ENCODE data around the gene ELMO1.

ELMO1 gene

DNA sequence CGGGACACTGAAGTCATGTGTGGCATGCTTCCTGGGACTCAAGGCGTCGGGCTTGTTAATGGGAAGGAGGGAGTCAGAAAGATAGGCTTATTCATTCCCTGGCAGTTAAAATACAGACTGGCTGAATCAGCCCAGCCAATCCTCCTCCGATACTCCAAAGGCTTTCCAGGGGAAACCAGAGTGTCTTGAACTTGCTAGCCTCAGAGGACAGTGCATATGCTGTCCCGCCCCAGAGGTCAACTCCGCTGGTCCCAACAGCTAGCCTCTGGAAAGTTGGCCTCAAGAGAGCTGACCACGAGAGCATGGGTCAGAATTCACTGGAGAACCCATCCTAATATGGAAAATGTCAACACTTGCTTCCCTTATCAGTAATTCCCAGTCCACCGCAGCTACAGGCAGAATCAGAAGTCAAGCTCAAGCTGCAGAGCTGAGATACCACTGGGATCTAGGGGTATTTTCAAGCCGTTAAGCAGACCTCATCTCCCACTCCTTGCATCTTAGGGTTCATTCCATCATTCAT is 43.0 kb downstream of the ELMO1 start:
- DNase-seq: no peak

DNA sequence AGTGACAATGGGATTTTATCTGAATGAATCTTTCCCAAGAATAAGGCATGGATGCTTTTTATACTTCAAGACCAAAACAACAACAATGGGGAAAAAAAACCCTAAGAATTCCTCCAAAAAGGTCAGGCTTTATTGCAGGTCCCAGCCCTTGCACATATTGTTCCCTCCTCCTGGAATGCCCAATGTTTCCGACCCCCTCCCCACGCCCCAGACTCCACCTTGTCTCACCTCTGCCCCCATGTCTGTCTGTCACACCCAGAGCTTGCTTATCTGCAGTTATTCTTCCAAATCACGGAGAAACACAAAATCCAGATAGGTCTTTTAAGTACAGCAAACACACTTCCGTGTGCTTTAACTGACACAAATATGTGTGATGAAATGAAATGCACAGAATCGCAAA is 43.5 kb downstream of the ELMO1 start:
- no peak for DNase-seq

DNA sequence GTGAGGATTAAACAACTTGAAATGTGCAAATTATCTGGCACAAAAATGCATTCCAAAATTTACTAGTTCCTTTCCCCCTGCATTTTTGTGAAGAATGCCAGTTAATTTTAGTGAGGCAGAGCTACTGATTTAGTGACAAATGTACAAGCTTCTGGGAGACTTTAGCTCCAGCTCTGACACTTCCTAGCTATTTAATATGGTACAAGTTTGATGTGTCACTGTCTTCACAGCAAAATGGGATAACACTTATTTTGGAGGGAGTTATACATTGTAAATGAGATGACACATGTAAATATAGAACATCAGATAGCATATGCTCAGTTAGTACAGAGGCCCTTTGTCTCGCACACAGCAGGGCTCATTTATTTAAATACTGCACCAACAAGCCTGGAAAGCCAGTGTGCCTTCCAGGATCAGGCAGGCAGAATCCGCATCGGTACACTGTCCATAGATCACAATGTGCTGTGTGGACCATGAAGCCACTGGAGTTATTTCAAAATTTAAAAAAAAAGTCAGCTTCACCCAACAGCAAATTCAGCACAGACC is 48.7 kb downstream of the ELMO1 start:
- no peak for DNase-seq

DNA sequence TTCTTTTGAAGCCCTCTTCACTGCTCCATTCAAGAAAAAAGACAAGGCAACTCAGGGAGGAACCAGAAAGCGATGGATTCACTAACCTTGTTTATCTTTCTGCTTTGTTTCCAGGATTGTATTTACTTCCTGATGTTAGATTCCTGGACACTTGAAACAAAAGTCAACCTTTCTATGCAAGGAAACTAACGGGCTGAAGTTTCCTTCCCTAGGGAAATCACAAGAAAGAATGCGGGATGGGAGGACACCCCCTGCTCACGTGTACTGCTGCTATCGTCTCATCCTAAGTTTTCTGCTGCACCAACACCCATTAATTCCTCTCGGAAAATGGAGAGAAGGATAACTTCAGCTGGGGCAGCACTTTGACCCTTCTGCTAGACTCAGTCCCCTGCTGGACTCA is 50.3 kb downstream of the ELMO1 start:
- DNase-seq: no peak

DNA sequence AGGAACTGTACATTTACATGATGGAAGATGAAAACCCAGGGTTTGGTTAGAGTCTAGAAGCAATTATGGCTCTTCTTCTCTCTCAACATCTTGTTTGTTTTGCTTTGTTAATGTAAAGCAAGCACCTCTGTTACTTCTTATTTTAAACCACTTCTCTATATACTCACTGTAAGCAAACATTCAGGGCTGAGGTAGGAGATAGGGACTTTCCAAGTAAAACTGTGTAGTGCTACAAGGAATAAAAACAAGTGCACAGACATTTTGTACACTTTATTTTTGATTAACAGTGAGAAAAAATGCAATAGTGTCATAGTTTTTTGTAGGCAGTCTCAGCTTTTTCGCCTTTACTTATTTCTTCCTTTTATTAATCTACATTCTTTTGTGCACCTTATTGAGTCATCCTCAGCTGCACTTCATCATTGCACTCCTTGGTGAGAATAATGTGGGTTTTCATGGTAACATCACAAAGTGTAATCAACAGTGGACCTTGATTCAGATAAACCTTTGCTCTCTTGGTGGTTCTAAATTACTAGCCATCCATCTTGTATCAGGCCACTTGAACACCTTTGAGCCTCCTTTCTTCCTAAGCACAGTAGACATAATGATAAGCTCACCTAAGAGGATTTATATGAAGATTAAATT is 52.9 kb downstream of the ELMO1 start:
- no peak for DNase-seq

DNA sequence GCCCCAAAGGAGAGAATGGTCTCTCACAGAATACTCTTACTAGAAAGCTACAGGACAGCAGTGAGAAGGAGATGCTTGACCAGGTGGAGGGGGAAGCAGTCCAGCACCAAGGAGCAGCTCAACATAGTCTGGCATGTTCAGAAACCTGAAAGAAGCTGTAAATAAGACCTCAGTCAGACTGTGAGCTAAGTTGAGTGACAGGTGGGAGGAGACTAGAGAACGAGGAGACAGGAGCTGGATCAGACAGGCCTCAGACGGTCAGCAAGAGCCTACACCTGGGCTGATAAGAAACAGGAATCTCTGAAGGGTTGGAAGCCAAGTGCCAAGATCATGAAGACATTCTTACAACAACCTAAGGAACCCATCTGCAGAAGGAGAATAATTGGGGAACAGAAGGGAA is 54.5 kb downstream of the ELMO1 start:
- DNase-seq: no peak

DNA sequence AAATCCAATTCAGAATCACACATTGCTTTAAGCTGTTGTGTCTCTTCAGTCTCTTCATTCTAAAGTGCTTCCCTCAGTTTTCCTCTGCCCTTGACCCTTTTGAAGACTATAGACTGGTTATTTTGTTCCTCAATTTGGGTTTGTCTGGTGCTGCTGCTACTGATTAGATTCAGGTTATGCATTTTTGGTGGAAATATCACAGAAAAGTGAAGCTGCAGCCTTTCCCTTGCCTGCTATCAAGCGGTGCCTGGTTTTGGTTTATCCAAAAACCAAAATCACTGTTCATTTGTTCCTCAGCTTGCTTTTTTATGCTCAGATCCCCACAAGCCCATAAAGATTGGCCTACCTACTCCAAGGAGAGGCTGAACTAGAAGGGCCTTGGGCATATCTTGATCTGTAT is 55.2 kb downstream of the ELMO1 start:
- no peak for DNase-seq

DNA sequence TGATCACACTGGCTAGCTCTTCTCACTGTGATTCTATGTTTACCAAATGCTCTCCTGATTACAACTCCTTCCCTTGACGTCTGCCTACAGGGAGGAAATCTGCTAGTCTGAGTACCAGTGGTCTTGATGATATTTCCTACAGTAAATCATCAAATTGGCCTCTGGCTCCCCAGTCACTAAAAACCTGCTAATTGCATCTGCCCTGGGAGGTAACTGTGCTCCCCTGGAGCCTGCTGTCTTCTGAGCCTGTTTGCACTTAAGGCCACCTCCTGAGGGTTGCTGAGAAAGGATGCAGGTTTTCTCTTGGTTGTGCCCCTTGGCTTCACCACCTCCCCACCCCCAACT is 56.0 kb downstream of the ELMO1 start:
- no peak for DNase-seq

DNA sequence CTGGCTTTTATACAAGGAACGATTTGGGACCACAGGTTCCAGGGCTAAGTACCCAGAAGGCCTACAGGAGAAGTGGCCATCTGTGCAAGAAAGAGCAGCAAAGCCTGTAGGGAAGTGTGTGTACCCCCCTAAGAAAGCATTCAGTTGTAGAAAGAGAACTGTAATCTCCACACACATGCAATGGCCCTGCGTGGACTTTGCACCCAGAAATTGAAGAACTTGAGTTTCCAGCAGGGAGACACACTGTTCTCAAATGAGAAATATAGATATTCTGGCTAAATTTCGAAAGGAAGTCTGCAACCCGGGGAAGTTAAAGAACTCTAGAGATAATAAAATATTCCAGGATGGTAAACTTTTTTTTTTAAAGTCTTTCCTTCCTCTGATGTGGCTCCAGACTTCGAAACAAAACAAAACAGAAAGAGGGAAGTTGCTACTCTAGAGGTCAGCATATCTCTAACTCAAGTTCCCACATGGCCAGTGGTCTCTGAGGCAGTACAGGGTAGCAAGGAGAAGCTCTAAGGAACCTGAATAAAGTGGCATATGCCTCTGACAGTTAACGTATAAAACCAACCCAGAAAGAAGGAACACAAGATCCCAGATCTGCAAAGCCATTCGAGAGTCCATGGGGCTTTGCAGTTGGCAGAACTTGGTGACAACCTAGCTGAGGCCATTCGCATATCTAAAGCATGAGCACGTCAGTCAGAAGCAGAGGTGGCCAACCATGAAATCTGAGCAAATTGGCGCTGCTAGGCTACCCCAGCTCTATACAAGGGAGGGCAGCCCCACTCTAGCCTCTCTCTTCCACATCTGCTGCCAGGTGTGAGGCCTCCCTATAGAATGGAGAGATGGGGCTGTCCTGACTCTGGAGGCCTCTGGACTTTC is 56.6 kb downstream of the ELMO1 start:
- DNase-seq: no peak

DNA sequence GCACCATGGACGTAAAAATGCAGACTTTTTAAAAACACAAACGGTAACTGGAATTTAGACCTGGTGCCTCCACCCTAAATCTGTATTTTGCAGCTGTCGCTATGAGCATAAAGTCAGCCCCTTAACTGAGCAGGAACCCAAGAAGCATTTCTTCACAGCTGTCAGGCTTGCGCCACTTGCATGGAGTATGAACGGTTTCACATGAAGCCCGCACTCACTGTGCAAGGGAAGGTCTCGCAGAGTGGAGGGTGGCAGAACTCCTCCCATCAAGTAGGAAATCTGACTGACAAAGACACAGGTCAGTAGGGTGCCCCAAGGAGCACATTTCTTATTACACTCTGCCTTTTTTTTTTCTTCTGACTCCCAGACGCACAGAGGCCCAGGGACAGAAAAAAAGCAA is 58.5 kb downstream of the ELMO1 start:
- no peak for DNase-seq

DNA sequence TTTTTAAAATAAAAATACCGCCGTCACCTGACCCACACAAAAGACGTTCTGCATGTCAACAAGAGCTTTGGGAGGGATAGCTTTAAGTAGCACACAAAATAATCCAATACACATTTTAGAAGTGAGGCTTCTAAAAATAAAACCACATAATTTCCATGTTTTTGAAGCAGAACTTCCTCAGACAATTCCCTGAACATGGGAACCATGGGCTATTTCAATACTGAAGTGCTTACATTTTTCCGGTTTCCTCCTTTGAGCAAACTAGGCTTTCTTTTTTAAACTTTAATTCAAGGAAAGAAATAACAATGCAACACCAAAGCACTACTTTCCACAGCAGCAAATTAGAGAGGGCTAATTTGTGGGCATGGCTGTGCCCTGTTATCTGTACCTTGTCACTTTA is 59.9 kb downstream of the ELMO1 start:
- no peak for DNase-seq

DNA sequence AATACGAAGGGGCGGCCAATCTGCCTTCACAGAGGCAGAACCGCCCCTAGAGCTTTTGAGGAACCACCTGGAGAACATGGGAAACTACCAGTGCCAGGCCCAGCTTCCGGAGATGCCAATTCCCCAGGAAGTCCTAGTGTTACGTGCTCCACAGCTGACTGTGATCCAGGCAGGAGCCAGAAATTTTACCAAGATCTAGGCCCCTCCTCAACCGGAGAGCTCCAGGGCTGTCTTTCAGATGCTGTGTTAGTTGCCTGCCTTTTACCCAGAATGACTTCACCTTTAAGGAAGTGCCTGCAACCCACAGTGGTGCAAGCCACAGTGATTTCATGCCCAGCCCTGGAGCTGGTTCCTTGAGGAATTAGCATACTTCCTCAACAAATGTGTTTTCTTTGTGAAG is 62.9 kb downstream of the ELMO1 start:
- no peak for DNase-seq

DNA sequence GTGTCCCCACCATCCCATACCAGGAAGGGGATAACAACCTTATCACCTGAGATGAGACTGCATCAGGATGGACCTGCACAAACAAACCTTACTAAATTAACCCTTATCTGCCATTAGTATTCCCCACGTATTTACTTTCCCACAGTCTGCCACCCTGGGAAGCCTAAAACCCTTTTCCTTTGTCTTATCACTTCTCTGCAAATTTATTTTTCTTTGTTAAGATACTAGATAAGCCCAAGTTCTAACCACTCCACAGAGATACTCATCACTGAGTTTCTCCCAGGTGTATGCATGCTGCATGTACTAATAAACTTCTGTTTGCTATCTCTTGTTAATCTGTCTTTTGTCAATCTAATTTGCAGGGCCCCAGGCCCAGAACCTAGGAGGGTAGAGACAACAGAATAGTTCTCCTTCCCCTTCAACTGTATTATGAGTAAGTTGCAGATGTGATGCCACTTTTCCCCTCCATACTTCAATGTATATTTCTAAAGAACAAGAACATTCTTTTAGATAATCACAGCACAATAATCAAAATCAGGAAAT is 66.0 kb downstream of the ELMO1 start:
- DNase-seq: no peak

DNA sequence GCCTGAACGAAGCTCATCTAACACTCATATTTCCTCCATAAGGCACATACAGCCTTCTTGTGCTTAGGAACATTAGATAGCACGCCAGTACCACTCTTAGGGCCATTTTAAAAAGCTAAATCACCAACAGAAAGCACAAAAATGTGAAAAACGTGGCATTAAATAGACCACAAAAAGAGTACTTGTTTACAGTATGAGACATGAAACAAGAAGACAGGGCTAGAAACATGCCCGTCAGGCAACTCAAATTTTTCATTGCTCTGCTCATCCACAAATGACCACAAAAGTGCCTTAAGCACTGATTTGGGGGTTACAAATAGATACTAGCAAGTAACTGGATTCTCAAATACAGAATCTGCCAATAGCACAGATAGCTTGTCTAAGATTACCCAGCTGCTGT is 67.8 kb downstream of the ELMO1 start:
- DNase-seq: no peak

DNA sequence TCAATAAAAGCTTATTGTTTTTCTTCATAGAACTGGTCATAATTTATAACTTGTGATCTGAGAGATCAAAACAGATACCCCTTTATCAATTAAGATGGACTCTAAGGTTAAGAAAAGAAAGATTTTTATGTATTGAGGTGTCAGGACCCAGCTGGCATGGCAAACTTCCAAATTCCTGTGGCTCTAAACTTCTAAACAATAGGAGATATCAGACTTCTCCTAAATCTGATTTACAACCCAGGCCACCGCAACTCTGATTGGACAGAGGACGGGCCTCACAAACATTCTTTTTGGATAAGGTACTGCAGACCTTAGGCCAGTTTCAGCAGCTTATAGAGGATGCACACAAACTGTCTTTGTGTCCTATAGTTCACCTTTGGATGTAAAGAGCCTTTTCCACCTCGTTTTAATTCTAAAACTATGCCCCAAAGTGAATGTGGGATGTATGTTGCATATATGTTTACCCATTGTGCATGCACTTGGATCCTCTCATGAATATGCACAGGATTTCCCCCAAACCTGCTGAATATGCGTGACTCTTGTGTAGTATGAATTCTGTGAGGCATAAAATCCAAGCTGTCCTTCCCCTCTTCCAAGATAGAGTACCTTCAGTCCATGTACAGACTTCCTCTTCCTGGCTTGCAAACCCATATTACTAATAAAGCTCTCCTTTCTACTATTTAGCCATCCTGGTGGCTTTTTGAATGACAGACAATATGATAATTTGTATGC is 69.0 kb downstream of the ELMO1 start:
- no peak for DNase-seq

DNA sequence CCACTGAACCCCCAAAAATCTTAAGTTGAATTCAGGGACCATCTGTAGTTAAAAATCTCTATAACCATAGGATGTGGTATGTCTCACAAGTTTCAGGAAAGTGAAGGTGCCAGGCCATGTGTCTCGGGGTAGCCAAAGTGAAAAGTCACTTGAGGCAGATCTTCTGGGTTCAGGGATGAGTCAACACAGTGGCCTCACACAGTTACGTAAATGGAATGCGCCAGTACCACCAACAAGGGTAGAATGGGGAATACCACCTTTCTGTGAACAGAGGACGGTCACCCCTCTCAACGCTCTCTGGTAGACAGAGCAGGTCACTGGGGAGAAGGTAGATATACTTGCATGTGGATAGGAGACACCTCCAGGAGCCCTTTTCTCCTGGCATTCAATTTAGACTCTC is 71.4 kb downstream of the ELMO1 start:
- DNase-seq: no peak

DNA sequence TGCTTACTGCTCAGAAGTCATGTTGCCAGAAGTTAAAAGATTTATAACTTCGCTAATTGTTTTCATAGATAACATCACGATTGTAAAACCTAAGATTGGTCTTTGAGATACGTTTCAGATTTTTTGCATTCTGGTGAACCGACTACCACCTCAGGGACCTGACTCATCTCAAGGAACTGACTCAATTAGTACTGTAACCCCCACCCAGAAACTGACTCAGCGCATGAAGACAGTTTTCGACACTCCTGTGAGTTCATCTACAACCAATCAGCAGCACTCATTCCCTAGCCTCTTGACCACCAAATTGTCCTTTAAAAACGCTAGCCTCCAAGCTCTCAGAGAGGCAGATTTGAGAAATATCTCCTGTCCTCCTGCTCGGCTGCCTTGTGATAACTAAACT is 72.3 kb downstream of the ELMO1 start:
- DNase-seq: no peak

DNA sequence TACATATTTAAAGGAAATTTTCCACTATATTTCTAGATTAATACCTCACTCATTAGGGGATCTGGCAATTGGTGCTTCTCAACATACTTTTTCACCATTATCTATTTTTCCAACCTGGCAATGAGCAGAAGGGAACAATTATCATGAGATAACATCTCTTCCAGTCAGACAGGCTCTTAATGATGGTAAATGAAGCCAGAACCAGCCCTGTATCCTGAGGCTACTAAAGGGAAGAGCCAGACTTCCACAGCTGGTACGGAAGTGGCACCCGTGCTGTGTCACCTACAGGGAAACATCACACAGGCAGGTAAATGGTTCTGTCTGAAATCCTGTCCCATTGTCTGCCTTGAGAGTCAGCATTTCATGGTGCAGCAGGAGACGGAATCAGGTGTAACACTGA is 75.9 kb downstream of the ELMO1 start:
- no peak for DNase-seq

DNA sequence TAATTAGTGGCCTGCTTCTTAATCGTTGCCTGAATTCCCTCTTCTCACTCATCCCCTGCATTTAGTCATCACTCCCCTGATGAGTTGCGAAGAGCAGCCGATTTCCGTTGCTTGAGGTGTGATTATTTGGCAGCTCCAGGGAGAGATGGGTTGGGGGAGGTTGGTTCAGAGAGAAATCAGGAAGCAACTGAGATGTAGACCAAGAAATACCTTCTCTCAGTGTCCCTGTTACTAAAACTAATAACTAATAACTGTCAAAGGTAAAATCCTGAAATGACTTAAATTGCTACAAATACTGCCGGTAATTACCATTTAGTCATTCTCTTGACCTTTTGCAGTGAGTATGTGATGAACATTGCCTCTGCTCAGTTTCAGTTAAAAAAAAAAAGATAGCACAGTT is 76.9 kb downstream of the ELMO1 start:
- no peak for DNase-seq

DNA sequence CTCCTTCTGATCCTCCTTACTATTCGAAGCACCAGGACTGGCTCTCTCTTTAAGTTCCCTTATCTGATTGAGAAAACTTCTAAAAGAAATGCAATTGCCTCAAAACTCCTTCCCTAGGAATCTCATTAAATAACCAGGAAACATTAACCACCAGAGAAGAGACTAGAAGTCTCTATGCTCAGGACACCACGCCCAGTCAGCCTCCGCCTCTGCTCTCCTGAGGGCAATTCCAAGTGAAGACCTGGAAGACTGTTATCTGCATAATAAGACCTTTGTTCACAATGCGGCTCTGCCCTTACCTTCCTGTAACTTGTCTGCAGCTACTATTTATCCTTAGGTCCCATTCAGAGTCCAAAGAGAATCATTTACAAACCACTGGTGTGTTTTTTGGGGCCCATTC is 78.8 kb downstream of the ELMO1 start:
- DNase-seq: no peak

DNA sequence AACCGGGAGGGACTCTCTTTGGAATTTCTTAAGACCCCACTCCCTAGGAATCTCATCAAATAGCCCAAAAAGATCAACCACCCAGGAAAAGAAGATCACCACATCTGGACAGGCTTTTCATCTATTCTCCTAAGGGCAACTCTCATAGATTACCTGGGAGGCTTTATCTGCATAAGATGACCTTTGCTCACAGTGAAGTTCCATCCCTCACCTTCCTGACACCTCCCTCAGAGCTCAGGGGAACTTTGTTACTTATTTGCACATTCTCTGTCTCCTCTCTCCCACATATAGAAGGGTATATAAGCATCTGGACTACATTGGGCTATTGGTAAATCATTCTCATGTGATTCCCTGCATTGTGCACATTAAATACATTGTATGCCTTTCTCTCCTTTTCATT is 80.1 kb downstream of the ELMO1 start:
- no peak for DNase-seq

DNA sequence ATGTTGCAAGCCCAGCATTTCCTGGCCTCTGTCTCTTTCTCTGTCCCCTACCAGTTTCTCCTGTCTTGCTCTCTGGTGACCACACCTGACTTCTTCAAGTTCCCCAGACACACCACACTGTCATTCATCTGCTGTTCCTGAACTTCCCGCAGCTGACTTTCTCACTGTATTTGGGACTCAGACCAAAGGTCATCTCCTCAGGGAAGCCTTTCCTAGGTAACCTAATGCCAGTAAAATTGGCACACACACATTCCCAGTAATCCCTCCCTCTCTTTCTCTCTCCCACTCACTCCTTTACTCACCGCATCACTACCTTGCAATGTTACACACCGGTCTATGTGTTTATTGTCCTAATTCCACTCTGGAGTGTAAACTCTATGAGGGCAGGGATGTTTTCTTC is 81.7 kb downstream of the ELMO1 start:
- no peak for DNase-seq

DNA sequence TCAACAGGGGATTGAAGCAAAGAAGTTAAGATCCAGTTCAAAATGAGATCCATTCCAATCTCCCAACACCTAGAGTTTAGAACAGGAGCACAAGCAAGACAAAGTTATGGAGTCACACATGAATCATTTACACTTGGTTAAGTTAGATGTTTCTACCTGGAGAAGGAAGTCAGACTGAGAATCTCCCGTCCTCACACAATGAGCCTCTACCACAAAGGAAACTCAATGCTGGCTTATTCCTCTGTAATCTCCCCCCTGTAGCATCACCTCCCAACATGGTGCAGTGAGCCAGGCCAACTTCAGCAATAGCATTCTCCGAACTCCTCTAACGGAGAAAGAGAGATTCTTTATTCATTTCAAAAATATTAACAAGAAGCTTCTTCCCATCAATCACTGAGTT is 82.2 kb downstream of the ELMO1 start:
- no peak for DNase-seq
